ENCODE results near the gene KRAS. TPM values are rescaled to one million over a fixed set of nuclear protein-coding genes. Genes with fewer than 3 reads are reported as not detected.

Gene KRAS
- total and polyA plus RNA-seq, 2 donors from 2014 or later, result 7.5 to 43.7 TPM

DNA sequence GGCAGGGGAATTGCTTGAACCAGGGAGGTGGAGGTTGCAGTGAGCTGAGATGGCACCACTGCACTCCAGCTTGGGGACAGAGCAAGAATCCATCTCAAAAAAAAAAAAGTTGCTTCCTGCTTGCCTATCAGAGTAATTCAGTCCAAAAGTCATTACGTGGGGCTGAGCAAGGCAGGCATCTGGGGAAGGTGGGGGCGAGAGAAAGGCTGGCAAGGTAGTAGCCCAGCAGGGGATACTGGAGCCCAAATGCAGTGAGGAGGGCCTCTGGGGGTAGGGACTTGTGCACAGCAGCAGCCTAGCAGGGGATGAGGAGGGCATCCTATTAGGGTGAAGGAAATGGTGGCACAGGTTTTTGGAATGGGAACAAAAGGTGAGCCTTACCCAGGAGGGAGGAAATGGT, 48.6 kb downstream of the KRAS start:
- intact Hi-C loops (cut with DNase I), result no loop called here
- FAIRE-seq (no peak), DNase-seq (no peak)
- no peak overlapping the region for H3K27ac ChIP-seq (ENCODE audit: low read depth in 2 of 2, low read length in 2 of 2)
- H3K36me3 ChIP-seq (ENCODE audit: control insufficient read depth in 2 of 3, insufficient read depth in 3 of 3, low read length in 3 of 3), result peaks cover 0 to 3% (median 0%) of the 10 kb centered on the region in 3 donors
- H3K9ac ChIP-seq (ENCODE audit: low read length in 3 of 3), result no peak overlapping the region
- H3K4me3 ChIP-seq (ENCODE audit: low read length in 3 of 3), result no peak overlapping the region
- TF ChIP-seq, protein P1, sequence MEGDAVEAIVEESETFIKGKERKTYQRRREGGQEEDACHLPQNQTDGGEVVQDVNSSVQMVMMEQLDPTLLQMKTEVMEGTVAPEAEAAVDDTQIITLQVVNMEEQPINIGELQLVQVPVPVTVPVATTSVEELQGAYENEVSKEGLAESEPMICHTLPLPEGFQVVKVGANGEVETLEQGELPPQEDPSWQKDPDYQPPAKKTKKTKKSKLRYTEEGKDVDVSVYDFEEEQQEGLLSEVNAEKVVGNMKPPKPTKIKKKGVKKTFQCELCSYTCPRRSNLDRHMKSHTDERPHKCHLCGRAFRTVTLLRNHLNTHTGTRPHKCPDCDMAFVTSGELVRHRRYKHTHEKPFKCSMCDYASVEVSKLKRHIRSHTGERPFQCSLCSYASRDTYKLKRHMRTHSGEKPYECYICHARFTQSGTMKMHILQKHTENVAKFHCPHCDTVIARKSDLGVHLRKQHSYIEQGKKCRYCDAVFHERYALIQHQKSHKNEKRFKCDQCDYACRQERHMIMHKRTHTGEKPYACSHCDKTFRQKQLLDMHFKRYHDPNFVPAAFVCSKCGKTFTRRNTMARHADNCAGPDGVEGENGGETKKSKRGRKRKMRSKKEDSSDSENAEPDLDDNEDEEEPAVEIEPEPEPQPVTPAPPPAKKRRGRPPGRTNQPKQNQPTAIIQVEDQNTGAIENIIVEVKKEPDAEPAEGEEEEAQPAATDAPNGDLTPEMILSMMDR (IDR thresholded peaks at IDR 0.05; ENCODE audit: borderline replicate concordance, extremely low read depth, insufficient read depth), result no peak
- no peaks in the 10 kb centered on the region for H3K9me3 ChIP-seq (ENCODE audit: control insufficient read depth in 2 of 3, insufficient read depth in 1 of 3, low read length in 3 of 3)
- peaks cover 0 to 4% (median 2%) of the 10 kb centered on the region in 3 donors for H3K4me1 ChIP-seq (ENCODE audit: control insufficient read depth in 2 of 3, insufficient read depth in 2 of 3, low read depth in 1 of 3, low read length in 3 of 3)
- no peaks in the 10 kb centered on the region for H3K27me3 ChIP-seq (ENCODE audit: control insufficient read depth, insufficient read depth, low read length)

DNA sequence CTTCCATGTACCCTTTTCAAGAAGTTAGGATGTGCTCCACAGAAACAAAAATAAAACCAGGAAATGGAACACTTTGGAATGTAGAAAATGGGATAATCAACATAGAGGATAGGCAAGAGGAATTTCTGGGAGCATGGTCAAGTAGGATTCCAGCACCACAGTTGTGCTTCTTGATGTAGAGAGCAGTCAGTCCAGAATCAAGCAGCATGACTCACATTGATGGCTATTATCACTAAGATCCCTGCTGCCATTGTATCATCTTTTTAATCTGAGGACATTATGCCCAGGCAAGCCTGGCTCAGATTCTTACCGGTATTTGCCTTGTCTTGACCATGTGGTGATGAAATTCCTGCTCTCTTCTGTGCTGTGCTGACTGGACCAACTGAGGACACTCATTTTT, 50.0 kb downstream of the KRAS start:
- Histone ChIP-seq H3K4me3 (ENCODE audit: low read length in 3 of 3) (no peak overlapping the region), H3K36me3 (ENCODE audit: control insufficient read depth in 2 of 3, insufficient read depth in 3 of 3, low read length in 3 of 3) (peaks cover 0 to under 1% (median 0%) of the 10 kb centered on the region in 3 donors), H3K9me3 (ENCODE audit: control insufficient read depth in 2 of 3, insufficient read depth in 1 of 3, low read length in 3 of 3) (no peaks in the 10 kb centered on the region), H3K4me1 (ENCODE audit: control insufficient read depth in 2 of 3, insufficient read depth in 2 of 3, low read depth in 1 of 3, low read length in 3 of 3) (peaks cover 0 to 12% (median 6%) of the 10 kb centered on the region in 3 donors), H3K9ac (ENCODE audit: low read length in 3 of 3) (no peak overlapping the region), H3K27ac (ENCODE audit: low read depth in 2 of 2, low read length in 2 of 2) (no peak overlapping the region), H3K27me3 (ENCODE audit: control insufficient read depth, insufficient read depth, low read length) (no peaks in the 10 kb centered on the region)
- no peak for FAIRE-seq
- TF ChIP-seq, protein P1 (IDR thresholded peaks at IDR 0.05; ENCODE audit: borderline replicate concordance, extremely low read depth, insufficient read depth), result no peak
- DNase-seq, result no peak
- intact Hi-C loops (cut with DNase I), result no loop called here

DNA sequence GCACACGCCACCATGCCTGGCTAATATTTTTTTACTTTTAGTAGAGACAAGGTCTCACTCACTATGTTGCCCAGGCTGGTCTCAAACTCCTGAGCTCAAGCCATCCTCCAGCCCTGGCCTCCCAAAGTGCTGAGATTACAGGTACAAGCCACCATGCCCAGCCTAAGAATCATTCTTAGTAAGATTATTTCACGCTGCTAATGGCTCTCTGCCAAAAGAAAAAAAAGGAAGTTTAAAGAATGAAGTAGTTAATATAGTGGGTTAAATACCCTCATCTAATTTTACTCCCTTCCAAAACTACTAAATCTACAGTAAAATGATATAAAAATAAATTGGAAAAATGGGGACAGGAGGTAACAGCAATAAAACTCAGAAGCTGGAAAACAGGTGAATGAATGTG, 53.1 kb downstream of the KRAS start:
- FAIRE-seq (no peak), DNase-seq (no peak)
- H3K27me3 ChIP-seq (ENCODE audit: control insufficient read depth, insufficient read depth, low read length), result no peaks in the 10 kb centered on the region
- H3K4me3 ChIP-seq (ENCODE audit: low read length in 3 of 3), result no peak overlapping the region
- TF ChIP-seq, protein P1 (IDR thresholded peaks at IDR 0.05; ENCODE audit: borderline replicate concordance, extremely low read depth, insufficient read depth), result no peak
- H3K4me1 ChIP-seq (ENCODE audit: control insufficient read depth in 2 of 3, insufficient read depth in 2 of 3, low read depth in 1 of 3, low read length in 3 of 3), result peaks cover 0 to 12% (median 6%) of the 10 kb centered on the region in 3 donors
- H3K36me3 ChIP-seq (ENCODE audit: control insufficient read depth in 2 of 3, insufficient read depth in 3 of 3, low read length in 3 of 3), result no peaks in the 10 kb centered on the region
- H3K9ac ChIP-seq (ENCODE audit: low read length in 3 of 3), result no peak overlapping the region
- no peak overlapping the region for H3K27ac ChIP-seq (ENCODE audit: low read depth in 2 of 2, low read length in 2 of 2)
- H3K9me3 ChIP-seq (ENCODE audit: control insufficient read depth in 2 of 3, insufficient read depth in 1 of 3, low read length in 3 of 3), result no peaks in the 10 kb centered on the region
- intact Hi-C loops (cut with DNase I), result no loop called here

Data from kidney (tissue), 14 donors.